H1 (cell line): ENCODE results near the gene DAW1. TPM values are rescaled to one million over a fixed set of nuclear protein-coding genes. Genes with fewer than 3 reads are reported as not detected.

Experiments
- CTCF ChIA-PET: fragments of 300-600 bp; sonication (Branson Sonifier 250); formaldehyde crosslinking; loops from one replicate; lab custom pipeline; 2021; ENCODE audit not compliant: partially characterized antibody; lab: Charles Lee
- POLR2A ChIA-PET: fragments of 300-600 bp; sonication (Branson Sonifier 250); formaldehyde crosslinking; loops from one replicate; lab custom pipeline; 2021; ENCODE audit warnings: inconsistent platforms; ENCODE audit not compliant: partially characterized antibody; lab: Charles Lee
- DNase-seq, 2 experiments: peaks; one replicate each; pipeline versions ENCODE4 v3.0.0 to v3.0.0-alpha.2; 2010 to 2022; ENCODE audit warnings: low spot score in 2 of 2, low read depth in 1 of 2, mixed read lengths in 1 of 2
- FAIRE-seq: peaks from 2 replicates; lab custom pipeline; 2011; peaks lifted over from hg19 to GRCh38; lab: Jason Lieb, UNC
- H2AFZ ChIP-seq: 2 replicates; pipeline ENCODE4 v1.8.1; 2012; ENCODE audit warnings: low read length, inconsistent platforms
- H2AK5ac ChIP-seq: 2 replicates; pipeline ENCODE4 v1.6.1; 2013; ENCODE audit warnings: low read depth, low read length
- H2BK120ac ChIP-seq: replicated peaks from 2 replicates; pipeline ENCODE3; 2013; ENCODE audit warnings: low read depth, low read length, inconsistent platforms
- H2BK12ac ChIP-seq: 2 replicates; pipeline ENCODE4 v1.6.1; 2013; ENCODE audit warnings: low read depth, low read length
- H2BK15ac ChIP-seq: 2 replicates; pipeline ENCODE4 v1.6.1; 2013; ENCODE audit warnings: low read length
- H2BK20ac ChIP-seq: 2 replicates; pipeline ENCODE4 v1.6.1; 2013; ENCODE audit warnings: low read length
- H2BK5ac ChIP-seq: 2 replicates; pipeline ENCODE4 v1.6.1; 2013; ENCODE audit warnings: low read depth, low read length
- H3K14ac ChIP-seq: 2 replicates; pipeline ENCODE4 v1.6.1; 2013; ENCODE audit warnings: inconsistent platforms; ENCODE audit not compliant: insufficient read length
- H3K18ac ChIP-seq: 2 replicates; pipeline ENCODE4 v1.6.1; 2013; ENCODE audit warnings: low read length; ENCODE audit errors: extremely low read depth
- H3K23ac ChIP-seq: 2 replicates; pipeline ENCODE4 v1.6.1; 2013; ENCODE audit warnings: inconsistent platforms; ENCODE audit not compliant: insufficient read length
- H3K23me2 ChIP-seq: 2 replicates; pipeline ENCODE4 v1.6.1; 2013; ENCODE audit warnings: low read depth, low read length
- H3K27ac ChIP-seq: 2 replicates; pipeline ENCODE4 v1.6.1; 2011; ENCODE audit warnings: low read depth, low read length, inconsistent platforms
- H3K27me3 ChIP-seq, 4 experiments: replicated peaks in 1 of 4; 1 replicate in 1 of 4; 2 replicates in 3 of 4; pipeline versions ENCODE4 v1.6.1 to v1.8.1; 2011 to 2013; ENCODE audit warnings: low read length in 3 of 4, mild to moderate bottlenecking in 3 of 4, inconsistent platforms in 2 of 4, mixed read lengths in 2 of 4, moderate library complexity in 1 of 4; ENCODE audit not compliant: control insufficient read depth in 3 of 4, insufficient read depth in 3 of 4; ENCODE audit errors: extremely low read depth in 1 of 4
- H3K36me3 ChIP-seq, 4 experiments: 2 replicates each; pipeline versions ENCODE4 v1.6.1 to v1.8.1; 2011 to 2013; ENCODE audit warnings: mild to moderate bottlenecking in 4 of 4, low read length in 3 of 4, moderate library complexity in 2 of 4, control low read depth in 1 of 4, inconsistent platforms in 1 of 4; ENCODE audit not compliant: insufficient read depth in 4 of 4, control insufficient read depth in 2 of 4
- H3K4ac ChIP-seq: replicated peaks from 2 replicates; pipeline ENCODE3; 2013; ENCODE audit warnings: low read length, low read depth, mixed read lengths, inconsistent platforms; ENCODE audit not compliant: insufficient read length
- H3K4me1 ChIP-seq, 4 experiments: replicated peaks in 1 of 4; 1 replicate in 1 of 4; 2 replicates in 3 of 4; pipeline versions ENCODE4 v1.6.1 to v1.8.1; 2011 to 2013; ENCODE audit warnings: low read length in 3 of 4, inconsistent platforms in 2 of 4, mixed read lengths in 1 of 4; ENCODE audit not compliant: insufficient read depth in 4 of 4, control insufficient read depth in 3 of 4
- H3K4me2 ChIP-seq, 2 experiments: 2 replicates each; pipeline versions ENCODE4 v1.6.1 to v1.8.1; 2011 to 2013; ENCODE audit warnings: low read depth in 2 of 2, low read length in 2 of 2, control low read depth in 1 of 2, inconsistent platforms in 1 of 2, mild to moderate bottlenecking in 1 of 2; ENCODE audit not compliant: insufficient read depth in 1 of 2
- H3K4me3 ChIP-seq, 4 experiments: fragments of 200-600, 300-600 bp in 1 of 4; sonication (generic), shearing (Covaris generic), sonication (Bioruptor Twin) in 1 of 4; 2 replicates each; pipeline versions ENCODE4 v1.5.1 to v1.8.1; 2011 to 2016; ENCODE audit warnings: low read length in 4 of 4, low read depth in 3 of 4, control low read depth in 2 of 4, inconsistent platforms in 2 of 4, mild to moderate bottlenecking in 2 of 4, mixed read lengths in 1 of 4, moderate library complexity in 1 of 4; ENCODE audit not compliant: insufficient read depth in 2 of 4; ENCODE audit errors: extremely low read depth in 1 of 4
- H3K56ac ChIP-seq: replicated peaks from 2 replicates; pipeline ENCODE3; 2013; ENCODE audit warnings: low read depth, mild to moderate bottlenecking, mixed read lengths, low read length, inconsistent platforms; ENCODE audit not compliant: insufficient read length
- H3K79me1 ChIP-seq: 2 replicates; pipeline ENCODE4 v1.6.1; 2013; ENCODE audit warnings: low read depth, low read length, control low read depth
- H3K79me2 ChIP-seq, 2 experiments: 2 replicates each; pipeline versions ENCODE4 v1.6.1 to v1.8.1; 2012 to 2013; ENCODE audit warnings: low read length in 2 of 2, mild to moderate bottlenecking in 2 of 2, inconsistent platforms in 1 of 2; ENCODE audit not compliant: insufficient read depth in 2 of 2, control insufficient read depth in 1 of 2
- H3K9ac ChIP-seq, 4 experiments: replicated peaks in 1 of 4; 1 replicate in 1 of 4; 2 replicates in 3 of 4; pipeline versions ENCODE4 v1.6.1 to v1.8.1; 2011 to 2013; ENCODE audit warnings: low read depth in 3 of 4, low read length in 3 of 4, control low read depth in 2 of 4, mild to moderate bottlenecking in 2 of 4, moderate library complexity in 2 of 4, inconsistent platforms in 1 of 4; ENCODE audit errors: extremely low read depth in 1 of 4
- H3K9me3 ChIP-seq, 2 experiments: 2 replicates each; pipeline versions ENCODE4 v1.6.1 to v1.8.1; 2012 to 2013; ENCODE audit warnings: mild to moderate bottlenecking in 2 of 2, moderate library complexity in 2 of 2, control low read depth in 1 of 2, inconsistent platforms in 1 of 2, low read depth in 1 of 2, low read length in 1 of 2, mixed read lengths in 1 of 2; ENCODE audit not compliant: insufficient read depth in 2 of 2
- H4K20me1 ChIP-seq, 2 experiments: replicated peaks in 1 of 2; 2 replicates each; pipeline versions ENCODE3 to v1.8.1; 2011 to 2013; ENCODE audit warnings: inconsistent platforms in 2 of 2, low read length in 2 of 2, mild to moderate bottlenecking in 1 of 2; ENCODE audit not compliant: insufficient read depth in 2 of 2, control insufficient read depth in 1 of 2
- H4K5ac ChIP-seq: 2 replicates; pipeline ENCODE4 v1.6.1; 2013; ENCODE audit warnings: low read length, low read depth, mixed read lengths, inconsistent platforms; ENCODE audit not compliant: insufficient read length
- H4K8ac ChIP-seq: 2 replicates; pipeline ENCODE4 v1.8.0; 2013; ENCODE audit warnings: mild to moderate bottlenecking, moderate library complexity, low read length, inconsistent platforms; ENCODE audit not compliant: insufficient read depth; ENCODE audit errors: extremely low read depth
- H4K91ac ChIP-seq: replicated peaks from 2 replicates; pipeline ENCODE3; 2013; ENCODE audit warnings: low read length, mixed read lengths, inconsistent platforms; ENCODE audit not compliant: insufficient read length
- CTCF ChIP-seq, 3 experiments: IDR thresholded peaks; 1 replicate in 2 of 3; 2 replicates in 1 of 3; pipeline versions ENCODE4 v1.5.1 to v1.6.1; 2011; ENCODE audit warnings: low read length in 3 of 3, mild to moderate bottlenecking in 3 of 3, inconsistent platforms in 2 of 3, low read depth in 1 of 3, moderate library complexity in 1 of 3; ENCODE audit not compliant: insufficient read depth in 1 of 3; ENCODE audit errors: control extremely low read depth in 1 of 3
- RAD21 ChIP-seq, 2 experiments: IDR thresholded peaks in 1 of 2; conservative IDR thresholded peaks in 1 of 2; 2 replicates each; pipeline ENCODE4 v1.6.1; 2011; ENCODE audit warnings: low read depth in 2 of 2, low read length in 2 of 2, improper control_type of control experiment in 1 of 2, inconsistent platforms in 1 of 2, mild to moderate bottlenecking in 1 of 2, moderate library complexity in 1 of 2
- TEAD4 ChIP-seq: IDR thresholded peaks from 2 replicates; pipeline ENCODE4 v1.6.1; 2012; ENCODE audit warnings: low read depth, low read length, inconsistent platforms, mixed read lengths
- ZNF274 ChIP-seq: IDR thresholded peaks from 2 replicates; pipeline ENCODE4 v1.7.0; 2012; ENCODE audit warnings: low read length, borderline replicate concordance; ENCODE audit errors: extremely low read depth
- WGBS, 2 experiments: shearing (Covaris generic) in 1 of 2; methylation state at CpG; one replicate each; pipeline versions ENCODE4 v1.1.6 to v1.1.7; 2013 to 2015; ENCODE audit warnings: low lambda C conversion rate in 2 of 2, mixed read lengths in 2 of 2, inconsistent platforms in 1 of 2, low coverage in 1 of 2, missing lambda C conversion rate in 1 of 2; ENCODE audit not compliant: insufficient replicate concordance in 2 of 2, insufficient coverage in 1 of 2, insufficient read length in 1 of 2; ENCODE audit errors: extremely low coverage in 1 of 2, missing lambda C conversion rate in 1 of 2; 5-methylcytosine and 5-hydroxymethylcytosine counted together
- polyA plus RNA-seq, 7 experiments: library from polyadenylated mRNA; depleted of rRNA in 3 of 7; stranded (reverse) in 5 of 7; unstranded in 2 of 7; fragments of >200 nt in 5 of 7; fragments of 200-250 nt in 2 of 7; gene quantifications; 1 replicate in 5 of 7; 2 replicates in 1 of 7; 4 replicates in 1 of 7; pipeline versions ENCODE4 v1.2.1 to v1.2.3, GENCODE V29; 2011 to 2013; ENCODE audit warnings: missing spikeins in 2 of 7, mixed read lengths in 2 of 7
- total RNA-seq: library from RNA; stranded (reverse); fragmentation: NEBNext Ultra II Directional; extraction: Animal tissue kit (Norgen Biotek cat#: 25700); gene quantifications from 2 replicates; pipeline ENCODE4 v1.2.1, GENCODE V29; 2021

The DAW1 gene
- total and polyA plus RNA-seq, 2 of the 8 experiments (the other 6 are each of a cell fraction or from before 2014, with no cell fraction given) = 0.44 to 1.4 TPM

- no peak overlapping the region for H3K56ac ChIP-seq
- no peak overlapping the region for H4K8ac ChIP-seq
- H3K4me1 ChIP-seq = peaks cover 0 to 2% (median 0%) of the 10 kb centered on the region in 4 experiments; a peak in 1 of 7 replicates
- no peak overlapping the region for H2BK15ac ChIP-seq
- CTCF ChIA-PET = interaction anchor here (0.6 to 3.3 kb wide), 31 partner anchors 10 to 1412 kb away, joined by 3 to 13 read pairs (median 4); no protein-coding TSS in a partner anchor
- no peak overlapping the region for H3K9ac ChIP-seq
- no peak overlapping the region for H4K5ac ChIP-seq
- TF ChIP-seq RAD21 (IDR thresholded peaks at IDR 0.05 in 1 of 2, conservative IDR thresholded peaks at IDR 0.05 in 1 of 2; ENCODE audit: low read depth in 2 of 2, low read length in 2 of 2) = peak; percentile 85 to 88
- TF ChIP-seq CTCF (IDR thresholded peaks at IDR 0.05; ENCODE audit: control extremely low read depth in 1 of 3, insufficient read depth in 1 of 3, low read depth in 1 of 3, low read length in 3 of 3) = peak; percentile 53 to 87 (median 72)
- TF ChIP-seq TEAD4 = peak; percentile 93
- no peak for TF ChIP-seq ZNF274
- no peak overlapping the region for H2AK5ac ChIP-seq
- H3K27me3 ChIP-seq = no peaks in the 10 kb centered on the region
- H3K23ac ChIP-seq = no peak overlapping the region
- H3K4me3 ChIP-seq = no peak overlapping the region
- POLR2A ChIA-PET = no interaction called here
- H3K79me1 ChIP-seq = no peaks in the 10 kb centered on the region
- no peak overlapping the region for H2BK5ac ChIP-seq
- peak; percentile 73 for FAIRE-seq
- no peaks in the 10 kb centered on the region for H3K79me2 ChIP-seq
- H2AFZ ChIP-seq = peak overlapping the region; percentile 96
- no peak overlapping the region for H3K4ac ChIP-seq
- H3K4me2 ChIP-seq = peak overlapping the region in 1 of 2 experiments; percentile 44; a peak in 1 of 4 replicates
- 53% methylated on average over 11 of the region's 11 CpGs; no CpG with 5 or more reads in 1 of the 2 experiments for WGBS, 2 experiments
- H3K27ac ChIP-seq = no peak overlapping the region
- no peaks in the 10 kb centered on the region for H4K20me1 ChIP-seq
- no peak overlapping the region for H2BK120ac ChIP-seq
- H3K9me3 ChIP-seq = no peaks in the 10 kb centered on the region
- no peak overlapping the region for H3K18ac ChIP-seq
- H2BK20ac ChIP-seq = no peak overlapping the region
- no peak overlapping the region for H4K91ac ChIP-seq
- no peak overlapping the region for H2BK12ac ChIP-seq
- peak; percentile 25 to 50 for DNase-seq
- H3K23me2 ChIP-seq = no peaks in the 10 kb centered on the region
- H3K36me3 ChIP-seq = no peaks in the 10 kb centered on the region
- H3K14ac ChIP-seq = no peak overlapping the region
These were observed 68.0 kb downstream of the DAW1 start for GRCh38 chr2:227939271-227940027.
